Uterus (tissue), 4 donors: ENCODE measurements around the gene PSKH1. TPM values are rescaled to one million over a fixed set of nuclear protein-coding genes. Genes with fewer than 3 reads are reported as not detected.
A peak's percentile ranks its signal among the peaks of the same experiment; 100 is the strongest.

Experiments used
- DNase-seq, 2 donors: peaks; one replicate each; pipeline ENCODE4 v3.0.0-alpha.2; 2019 to 2020
- H3K27ac ChIP-seq, 2 donors: fragments of 200-600 bp; sonication (generic); 1 replicate in 1 of 2; 2 replicates in 1 of 2; pipeline ENCODE4 v1.5.1; 2016 to 2018
- H3K27me3 ChIP-seq, 2 donors: fragments of 200-600 bp; sonication (generic); one replicate each; pipeline ENCODE4 v1.5.1; 2018 to 2019; ENCODE audit warnings: control low read depth in 1 of 2
- H3K36me3 ChIP-seq, 2 donors: fragments of 200-600 bp; sonication (generic); one replicate each; pipeline ENCODE4 v1.5.1; 2019; ENCODE audit warnings: control low read depth in 1 of 2
- H3K4me1 ChIP-seq, 2 donors: fragments of 200-600 bp; sonication (generic); one replicate each; pipeline ENCODE4 v1.5.1; 2018 to 2019; ENCODE audit warnings: control low read depth in 1 of 2
- H3K4me3 ChIP-seq, 2 donors: fragments of 200-600 bp; sonication (generic); 1 replicate in 1 of 2; 2 replicates in 1 of 2; pipeline ENCODE4 v1.5.1; 2018 to 2019; ENCODE audit warnings: mild to moderate bottlenecking in 1 of 2
- H3K9me3 ChIP-seq, 2 donors: fragments of 200-600 bp; sonication (generic); one replicate each; pipeline ENCODE4 v1.5.1; 2019; ENCODE audit warnings: control low read depth in 1 of 2
- POLR2A ChIP-seq, 2 donors: fragments of 450-650 bp; IDR thresholded peaks; one replicate each; pipeline ENCODE4 v1.6.1; 2016; ENCODE audit warnings: antibody characterized with exemption in 2 of 2, mild to moderate bottlenecking in 1 of 2, moderate library complexity in 1 of 2
- intact Hi-C: fragments of 100-400 bp; cut with DNase I; formaldehyde crosslinking; loops from one replicate; pipeline ENCODE4 v1.15.1; 2023; ENCODE audit warnings: low total_unique reads
- total RNA-seq, 4 donors: library from RNA; depleted of rRNA in 3 of 4; stranded (reverse); fragments of >200 nt in 3 of 4; gene quantifications; one replicate each; pipeline versions ENCODE4 v1.1.0 to v1.2.4, GENCODE V29; 2014 to 2023
- TF ChIP-seq, protein P1 (sequence below), 4 experiments: fragments of 200-600 bp in 2 of 4; fragments of 450-650 bp in 2 of 4; sonication (generic) in 2 of 4; IDR thresholded peaks; one replicate each; pipeline ENCODE4 v1.5.1; 2016 to 2019; ENCODE audit warnings: antibody characterized with exemption in 4 of 4, mild to moderate bottlenecking in 2 of 4, moderate library complexity in 1 of 4
- donor health status: DM: yes; HTN: yes; CAD: no.

Gene PSKH1
- total RNA-seq, 4 donors from 2014 or later, result 3.1 to 34.3 (median 24.5) TPM

- Histone ChIP-seq H3K9me3 (no peaks in the 10 kb centered on the region), H3K36me3 (no peaks in the 10 kb centered on the region), H3K27me3 (no peaks in the 10 kb centered on the region), H3K4me1 (peaks cover 5 to 30% of the 10 kb centered on the region in 2 donors), H3K4me3 (no peak overlapping the region), H3K27ac (peak overlapping the region in 1 of 2 donors; percentile 22)
- TF ChIP-seq, protein P1, sequence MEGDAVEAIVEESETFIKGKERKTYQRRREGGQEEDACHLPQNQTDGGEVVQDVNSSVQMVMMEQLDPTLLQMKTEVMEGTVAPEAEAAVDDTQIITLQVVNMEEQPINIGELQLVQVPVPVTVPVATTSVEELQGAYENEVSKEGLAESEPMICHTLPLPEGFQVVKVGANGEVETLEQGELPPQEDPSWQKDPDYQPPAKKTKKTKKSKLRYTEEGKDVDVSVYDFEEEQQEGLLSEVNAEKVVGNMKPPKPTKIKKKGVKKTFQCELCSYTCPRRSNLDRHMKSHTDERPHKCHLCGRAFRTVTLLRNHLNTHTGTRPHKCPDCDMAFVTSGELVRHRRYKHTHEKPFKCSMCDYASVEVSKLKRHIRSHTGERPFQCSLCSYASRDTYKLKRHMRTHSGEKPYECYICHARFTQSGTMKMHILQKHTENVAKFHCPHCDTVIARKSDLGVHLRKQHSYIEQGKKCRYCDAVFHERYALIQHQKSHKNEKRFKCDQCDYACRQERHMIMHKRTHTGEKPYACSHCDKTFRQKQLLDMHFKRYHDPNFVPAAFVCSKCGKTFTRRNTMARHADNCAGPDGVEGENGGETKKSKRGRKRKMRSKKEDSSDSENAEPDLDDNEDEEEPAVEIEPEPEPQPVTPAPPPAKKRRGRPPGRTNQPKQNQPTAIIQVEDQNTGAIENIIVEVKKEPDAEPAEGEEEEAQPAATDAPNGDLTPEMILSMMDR (IDR thresholded peaks at IDR 0.05), result no peak
- TF ChIP-seq POLR2A (IDR thresholded peaks at IDR 0.05), result no peak
- DNase-seq, result peak in 1 of 2 donors; percentile 48
- intact Hi-C loops, result no loop called here
These were observed 70.7 kb downstream of the PSKH1 start for GRCh38 chr16:67963662-67964321.

DNA sequence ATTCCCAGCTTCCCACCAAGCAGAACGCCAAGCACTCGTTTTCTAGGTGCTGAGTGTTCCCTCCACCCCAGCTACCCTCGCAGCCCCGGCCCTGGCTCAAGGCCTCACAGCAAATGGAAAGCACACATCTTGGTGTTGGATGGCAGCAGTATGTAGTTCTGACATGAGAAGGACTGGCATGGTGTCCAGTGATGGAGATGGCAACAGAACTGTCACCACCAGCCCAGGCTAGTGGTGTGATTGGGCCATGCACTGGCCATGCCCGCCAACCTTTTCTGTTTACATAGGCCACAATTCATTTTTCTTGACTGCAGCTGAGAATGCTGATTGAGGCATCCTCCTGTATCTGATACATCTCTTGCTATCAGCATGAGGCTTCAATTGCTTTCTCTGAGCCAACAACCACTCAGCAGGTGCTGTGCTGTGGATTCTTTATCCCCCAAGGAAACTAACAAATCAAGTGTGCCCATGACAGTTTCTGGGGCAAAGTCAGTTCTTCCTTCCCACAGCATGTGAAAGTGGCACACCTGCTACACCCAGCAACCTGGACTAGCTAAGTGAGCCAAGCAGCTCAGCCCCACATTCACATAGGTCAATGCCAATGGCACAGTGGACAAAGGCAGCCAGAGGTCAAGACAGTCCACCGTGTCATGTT lies 71.5 kb downstream of the PSKH1 start:
- Histone ChIP-seq H3K27me3 (no peaks in the 10 kb centered on the region), H3K27ac (no peak overlapping the region), H3K4me3 (no peak overlapping the region), H3K9me3 (no peaks in the 10 kb centered on the region), H3K4me1 (peaks cover 3 to 30% of the 10 kb centered on the region in 2 donors), H3K36me3 (no peaks in the 10 kb centered on the region)
- intact Hi-C loops, result no loop called here
- TF ChIP-seq, protein P1 (IDR thresholded peaks at IDR 0.05), result no peak
- TF ChIP-seq POLR2A (IDR thresholded peaks at IDR 0.05), result no peak
- DNase-seq, result no peak

DNA sequence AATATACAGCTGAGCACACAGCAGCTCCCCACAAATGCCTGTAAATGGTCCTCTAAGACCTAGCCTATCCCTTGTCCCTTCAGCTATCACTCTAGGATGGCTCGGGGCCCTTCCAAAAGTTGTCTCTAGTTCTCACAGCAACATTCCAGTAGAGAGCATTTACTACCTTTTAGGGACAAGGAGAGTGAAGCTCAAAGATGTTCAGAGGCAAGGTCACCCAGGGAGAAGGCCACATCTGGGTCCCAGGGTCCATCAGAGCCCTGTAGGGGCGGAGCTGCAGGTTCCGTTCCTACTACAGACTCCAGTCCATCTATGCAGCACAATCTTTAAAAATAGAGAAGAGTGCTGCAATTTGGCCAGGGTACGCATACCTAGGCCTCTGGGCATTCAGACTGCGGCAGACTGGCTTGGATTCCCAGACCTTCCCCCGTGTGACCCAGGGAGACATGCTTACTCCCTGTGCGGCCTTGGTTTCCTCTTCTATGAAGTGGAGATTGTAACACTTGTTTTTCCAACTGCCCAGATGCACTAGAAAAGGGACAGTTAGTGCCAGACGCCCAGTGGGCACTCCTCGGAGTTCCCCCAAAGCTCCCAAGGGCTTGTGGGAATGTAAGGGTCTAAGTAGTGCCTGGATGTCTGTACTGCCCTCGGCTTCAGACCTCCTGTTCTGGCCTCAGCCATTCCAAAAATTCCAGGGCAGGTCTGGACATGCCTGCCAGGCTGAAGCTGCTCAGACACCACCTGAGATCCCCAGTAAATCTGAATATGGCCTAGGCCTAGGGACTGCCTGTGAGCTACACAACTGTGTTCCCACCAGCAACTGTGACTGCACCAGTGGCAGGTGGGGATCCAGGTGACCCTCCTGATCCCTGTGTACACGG lies 72.9 kb downstream of the PSKH1 start:
- intact Hi-C loops, result no loop called here
- H3K36me3 ChIP-seq, result no peaks in the 10 kb centered on the region
- H3K4me1 ChIP-seq, result peaks cover 3 to 24% of the 10 kb centered on the region in 2 donors
- H3K9me3 ChIP-seq, result no peaks in the 10 kb centered on the region
- TF ChIP-seq POLR2A (IDR thresholded peaks at IDR 0.05), result no peak
- TF ChIP-seq, protein P1 (IDR thresholded peaks at IDR 0.05), result no peak
- H3K4me3 ChIP-seq, result peak overlapping the region in 1 of 2 donors; percentile 92
- no peak for DNase-seq
- H3K27ac ChIP-seq, result peak overlapping the region; percentile 94 to 96
- no peaks in the 10 kb centered on the region for H3K27me3 ChIP-seq

DNA sequence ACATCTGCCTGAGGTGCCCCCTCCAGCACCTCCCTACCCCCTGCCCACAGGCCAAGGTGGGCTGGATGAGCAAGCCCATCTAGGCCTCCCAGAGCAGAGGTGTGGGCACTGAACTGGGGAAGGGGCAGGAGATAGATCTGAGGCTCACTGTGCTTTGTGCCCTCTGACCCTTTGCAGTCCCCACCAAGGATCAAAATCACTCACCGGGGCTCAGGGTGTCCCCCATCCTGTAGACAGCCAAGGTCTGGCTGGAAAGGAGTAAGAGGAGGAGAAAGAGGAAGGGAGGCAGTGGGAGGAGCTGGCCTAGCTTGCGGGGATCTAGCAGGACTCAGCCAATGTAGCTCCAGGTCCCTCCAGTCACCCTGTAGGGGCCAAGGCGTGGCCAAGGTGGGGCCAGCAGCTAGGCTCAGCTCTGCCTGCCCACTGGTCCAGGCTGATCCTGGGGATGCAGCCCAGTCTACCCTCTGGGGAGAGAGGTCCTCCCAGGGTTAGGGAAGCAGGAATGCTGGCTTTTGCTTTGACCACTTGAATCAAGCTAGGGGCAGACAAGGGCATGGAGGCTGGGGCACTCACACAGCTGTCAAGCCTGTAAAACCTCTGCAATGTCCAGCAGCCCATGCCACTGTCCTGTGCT lies 73.6 kb downstream of the PSKH1 start:
- peak in 1 of 2 donors; percentile 54 for DNase-seq
- peaks cover 3 to 24% of the 10 kb centered on the region in 2 donors for H3K4me1 ChIP-seq
- intact Hi-C loops, result no loop called here

More for the DNA sequence above, 73.6 kb downstream of the PSKH1 start:
- Histone ChIP-seq H3K4me3 (peak overlapping the region; percentile 73 to 92), H3K36me3 (no peaks in the 10 kb centered on the region), H3K9me3 (no peaks in the 10 kb centered on the region), H3K27me3 (no peaks in the 10 kb centered on the region), H3K27ac (peak overlapping the region; percentile 94 to 96)
- TF ChIP-seq, protein P1 (IDR thresholded peaks at IDR 0.05), result no peak
- TF ChIP-seq POLR2A (IDR thresholded peaks at IDR 0.05), result no peak
